HG02763 (cell line): ENCODE measurements around the gene ITIH3.

Source experiments
- ATAC-seq: cut with Tn5 transposase; IDR thresholded peaks from one replicate; pipeline ENCODE4 v1.9.1; 2021; ENCODE audit warnings: mild to moderate bottlenecking, moderate library complexity; ENCODE audit not compliant: unreplicated experiment

The ITIH3 gene

GRCh38 chr3:52822363-52822762 lies 27.8 kb downstream of the ITIH3 start:
- no peak for ATAC-seq

DNA sequence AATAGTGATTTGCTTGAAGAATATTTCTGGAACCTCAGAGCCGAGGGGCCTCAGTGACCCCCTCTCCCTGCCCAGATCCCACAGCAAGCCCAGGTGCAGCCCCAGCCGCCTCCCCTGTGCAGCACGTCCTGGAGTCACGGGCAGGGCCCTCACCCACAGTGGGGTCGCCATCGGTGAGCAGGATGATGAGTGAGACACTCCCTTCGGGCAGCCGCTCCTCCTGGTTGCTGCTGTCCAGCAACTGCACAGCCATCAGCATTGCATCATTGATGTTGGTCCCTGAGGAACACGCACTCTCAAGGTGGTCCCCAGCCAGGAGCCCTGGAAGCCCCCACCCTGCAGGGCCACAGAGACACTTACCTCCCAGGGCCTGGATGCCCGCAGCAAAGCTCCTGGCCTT lies 29.4 kb downstream of the ITIH3 start:
- no peak for ATAC-seq

DNA sequence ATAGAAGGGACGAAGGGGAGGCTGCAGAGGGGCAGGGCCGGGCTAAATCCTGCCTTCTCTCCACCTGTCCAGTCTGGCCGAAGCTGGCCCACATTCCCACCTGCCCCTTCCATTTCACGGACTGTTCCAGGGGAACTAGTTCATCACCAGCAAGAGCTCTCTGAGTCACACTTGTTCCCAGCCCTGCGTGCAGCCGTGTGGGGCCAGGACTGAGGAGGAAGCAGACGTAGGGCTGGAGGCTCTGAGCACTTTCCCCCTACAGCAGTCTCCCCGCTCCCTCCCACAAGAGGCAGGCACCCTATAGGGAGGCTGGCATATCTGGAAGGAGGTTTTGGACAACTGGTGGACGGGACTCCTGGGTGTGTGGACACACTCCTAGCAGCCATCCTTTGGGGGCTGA lies 32.8 kb downstream of the ITIH3 start:
- ATAC-seq = no peak

DNA sequence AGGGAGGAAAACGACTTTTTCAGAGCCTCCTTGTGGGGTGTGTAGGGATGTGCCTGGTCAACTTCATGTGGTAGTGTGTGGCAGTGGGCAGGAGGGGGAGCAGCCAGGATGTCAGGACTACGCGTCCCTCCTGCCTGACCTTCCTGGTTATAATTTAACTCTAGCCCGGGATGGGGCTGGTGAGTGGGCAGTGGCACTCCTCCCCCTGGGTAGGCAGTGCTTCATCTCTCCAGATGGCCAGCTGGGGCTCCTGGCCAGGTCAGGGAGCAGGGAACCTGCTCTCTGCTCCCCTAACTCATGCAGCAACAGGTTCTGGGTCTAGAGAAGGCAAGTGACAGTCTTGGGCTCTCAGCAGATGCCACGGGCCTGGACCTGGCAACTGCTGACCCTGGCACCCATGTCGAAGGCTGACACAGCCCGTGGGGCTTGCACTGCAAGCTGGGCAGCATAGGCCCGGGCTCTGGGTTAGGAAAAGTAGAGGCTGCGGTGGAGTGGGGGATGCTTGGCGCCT lies 33.3 kb downstream of the ITIH3 start:
- ATAC-seq = no peak

- no peak for ATAC-seq
Measured at GRCh38 chr3:52829482-52829881, 34.9 kb downstream of the ITIH3 start.

GRCh38 chr3:52829906-52830463 lies 35.4 kb downstream of the ITIH3 start:
- ATAC-seq = no peak

GRCh38 chr3:52830535-52831258 lies 36.1 kb downstream of the ITIH3 start, which contains the start of gene ITIH4:
Gene ITIH4 (minus strand): TSS chr3:52830672. CDS start chr3:52830642, 30 bp downstream.
- ATAC-seq = no peak

- ATAC-seq = no peak
Measured at GRCh38 chr3:52831500-52832301, 37.1 kb downstream of the ITIH3 start.

GRCh38 chr3:52833202-52833601 lies 38.6 kb downstream of the ITIH3 start:
- ATAC-seq = no peak

GRCh38 chr3:52834871-52835501 lies 40.4 kb downstream of the ITIH3 start, which contains the start of gene MUSTN1:
Gene MUSTN1 (minus strand): TSS chr3:52835019. CDS start chr3:52834948, 71 bp downstream.
- no peak for ATAC-seq

DNA sequence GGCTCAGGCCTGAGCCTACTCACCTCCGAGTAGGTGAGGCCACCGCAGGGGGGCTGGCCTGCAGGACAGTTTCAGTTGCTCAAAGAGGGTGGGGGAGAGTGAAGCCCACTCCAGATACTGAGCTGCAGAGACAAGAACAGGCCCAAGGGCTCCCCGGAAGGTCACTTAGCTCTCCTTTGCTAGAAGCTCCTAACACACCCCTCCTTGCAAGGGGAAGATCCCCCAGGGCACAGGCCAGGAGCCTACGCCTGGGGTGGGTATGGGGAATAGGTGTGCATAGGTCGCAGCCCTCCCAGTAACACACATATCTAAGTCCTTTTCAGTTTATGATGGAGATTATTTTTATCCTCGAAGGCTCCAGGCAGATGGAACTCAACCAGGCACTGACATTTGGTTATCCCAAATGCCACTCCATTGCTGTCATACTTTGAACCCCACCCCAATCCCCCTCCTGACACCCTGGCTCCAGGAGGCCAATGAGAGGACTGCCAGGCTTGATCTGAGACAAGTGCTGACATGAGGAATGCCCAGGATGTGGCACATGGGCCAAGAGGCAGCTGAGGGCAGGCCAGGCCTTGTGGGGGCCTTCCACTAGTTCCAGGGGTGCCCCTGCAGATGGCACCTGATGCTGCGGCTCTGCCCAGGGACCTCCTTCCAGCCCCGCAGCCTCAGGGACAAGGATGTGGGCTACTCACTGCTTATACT lies 41.3 kb downstream of the ITIH3 start:
- ATAC-seq = no peak

DNA sequence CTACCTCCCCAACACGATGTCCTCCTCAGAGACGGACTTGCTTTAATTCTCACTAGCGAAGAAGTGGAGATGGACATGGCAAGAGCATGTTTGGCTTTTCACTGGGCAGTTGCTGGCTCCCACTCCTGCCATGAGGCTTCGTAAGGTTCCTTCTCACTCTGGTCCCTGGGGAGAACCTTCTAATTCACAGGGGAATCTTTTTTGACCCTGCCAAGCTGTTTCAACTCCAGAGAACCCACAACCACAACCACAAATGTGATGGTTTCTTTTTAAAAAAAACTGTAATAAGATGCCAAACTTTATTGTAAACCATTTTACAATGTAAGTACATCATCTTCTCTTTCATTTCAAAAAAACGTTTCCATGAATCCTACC lies 41.9 kb downstream of the ITIH3 start:
- ATAC-seq = no peak

- no peak for ATAC-seq
Measured at GRCh38 chr3:52836986-52837385, 42.4 kb downstream of the ITIH3 start.

- ATAC-seq = no peak
Measured at GRCh38 chr3:52838561-52839267, 44.1 kb downstream of the ITIH3 start.

DNA sequence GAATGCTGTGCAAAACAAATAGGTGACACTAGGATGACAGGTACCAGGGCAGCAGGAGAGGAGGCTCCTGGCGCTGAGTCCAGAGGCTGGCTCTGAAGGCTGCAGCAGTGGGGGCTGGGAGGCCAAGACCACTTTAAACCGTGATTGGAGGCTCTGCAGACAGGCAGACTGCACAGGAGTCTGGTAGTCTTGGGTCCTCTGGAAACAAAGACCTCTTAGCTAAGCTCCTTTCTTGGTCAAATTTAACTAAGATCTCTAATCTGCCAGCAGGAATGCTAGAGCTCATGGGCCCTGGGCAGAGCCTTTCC lies 44.6 kb downstream of the ITIH3 start:
- no peak for ATAC-seq

- ATAC-seq = no peak
Measured at GRCh38 chr3:52839892-52840545, 45.4 kb downstream of the ITIH3 start.

DNA sequence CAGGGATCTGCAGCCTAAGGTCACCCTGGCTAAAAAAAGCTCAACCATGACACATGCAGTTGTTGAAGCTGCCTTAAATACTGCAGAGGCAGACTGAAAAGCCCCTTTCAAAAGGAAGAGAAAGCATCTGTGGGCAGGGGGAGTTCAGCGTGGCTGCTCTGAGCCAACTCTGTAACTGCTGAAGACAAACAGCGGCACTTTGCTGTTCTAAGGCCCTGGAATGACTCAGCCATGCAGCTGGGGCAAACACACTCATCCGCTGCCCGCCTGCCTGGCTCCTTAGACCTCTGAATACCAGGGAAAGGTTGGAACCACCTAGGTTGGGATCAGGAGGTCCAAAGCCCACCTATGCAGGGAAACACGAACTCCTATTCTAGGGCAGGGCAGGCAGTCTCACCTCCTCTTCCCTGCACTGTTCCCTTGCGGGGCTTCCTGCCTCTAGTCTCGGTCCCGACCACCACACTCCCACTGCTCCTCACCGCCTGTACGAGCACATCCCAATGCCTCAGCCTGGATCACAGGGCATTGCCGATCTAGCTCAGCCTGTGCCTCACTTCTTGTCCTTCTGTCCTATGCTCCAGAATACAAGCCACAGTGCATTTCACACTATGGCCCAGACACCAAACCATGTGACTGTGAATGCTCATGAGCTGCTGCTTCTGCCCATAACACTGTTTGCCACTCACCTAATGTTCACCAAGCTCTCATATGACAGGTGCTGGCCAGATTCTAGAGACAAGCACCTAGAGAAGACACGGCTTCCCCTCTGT lies 46.8 kb downstream of the ITIH3 start:
- no peak for ATAC-seq

DNA sequence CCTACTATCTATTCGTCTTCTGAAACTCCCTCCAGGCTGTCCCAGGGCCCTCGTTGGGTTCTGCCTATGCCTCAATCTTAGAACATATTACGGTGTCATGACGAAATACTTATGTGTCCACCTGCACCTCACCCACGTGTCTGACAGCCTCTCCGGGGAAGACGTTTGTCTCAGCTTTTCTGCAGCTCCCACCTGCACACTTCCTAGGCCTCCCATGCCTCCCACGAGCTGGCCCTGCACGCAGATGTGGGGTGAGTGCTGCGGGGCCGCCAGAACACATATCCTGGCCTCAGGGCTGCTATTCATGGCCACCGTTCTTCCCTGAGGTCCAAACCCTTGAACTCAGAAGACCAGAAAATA lies 47.4 kb downstream of the ITIH3 start:
- ATAC-seq = no peak

GRCh38 chr3:52842424-52842823 lies 47.8 kb downstream of the ITIH3 start:
- no peak for ATAC-seq
